Activated naive CD4-positive, alpha-beta T cell treated with anti-CD3 and anti-CD28 coated beads, Interleukin-2, amount 10 ng/mL, durations not matched to agents 7 days and 5 days (primary cell): ENCODE data around the gene RBM17.
"Not testable (repeated sequence)": the region's sequence is repeated elsewhere in the genome, so short reads cannot be mapped to it uniquely, and the experiment has no call there.

Experiments
- CTCF ChIA-PET: fragments of 350-600 bp; sonication (Branson Sonifier 250); formaldehyde crosslinking; loops from one replicate; lab custom pipeline; 2021; ENCODE audit warnings: antibody characterized with exemption; lab: Charles Lee
- DNase-seq: peaks from one replicate; pipeline ENCODE4 v3.0.0-alpha.2; 2020
- H3K27ac Mint-ChIP-seq: one replicate; pipeline ENCODE4 v1.8.0; 2021; ENCODE audit warnings: mild to moderate bottlenecking, moderate library complexity, mixed read lengths
- H3K27me3 Mint-ChIP-seq: one replicate; pipeline ENCODE4 v1.8.0; 2021; ENCODE audit warnings: mild to moderate bottlenecking, mixed read lengths
- H3K36me3 Mint-ChIP-seq: one replicate; pipeline ENCODE4 v1.8.0; 2021; ENCODE audit warnings: mixed read lengths
- H3K4me1 Mint-ChIP-seq: one replicate; pipeline ENCODE4 v1.8.0; 2021; ENCODE audit warnings: mixed read lengths
- H3K4me3 Mint-ChIP-seq: one replicate; pipeline ENCODE4 v1.8.0; 2021; ENCODE audit warnings: mild to moderate bottlenecking, moderate library complexity, mixed read lengths
- H3K9me3 Mint-ChIP-seq: one replicate; pipeline ENCODE4 v1.8.0; 2021; ENCODE audit warnings: mixed read lengths

Gene RBM17

GRCh38 chr10:6064119-6064518 is 24.7 kb upstream of the RBM17 start:
- H3K36me3 Mint-ChIP-seq, result peaks cover 18% of the 10 kb centered on the region
- H3K4me3 Mint-ChIP-seq, result no peak overlapping the region
- CTCF ChIA-PET, result interaction anchor here (4.1 kb wide), 1 partner anchor 23 kb away, joined by 25 read pairs; no protein-coding TSS in a partner anchor
- H3K27ac Mint-ChIP-seq, result peak overlapping the region; percentile 69
- H3K27me3 Mint-ChIP-seq, result no peaks in the 10 kb centered on the region
- DNase-seq, result no peak
- peaks cover 4% of the 10 kb centered on the region for H3K9me3 Mint-ChIP-seq
- H3K4me1 Mint-ChIP-seq, result peaks cover 74% of the 10 kb centered on the region

GRCh38 chr10:6064726-6065125 is 24.1 kb upstream of the RBM17 start:
- Mint-ChIP-seq H3K27ac (peak overlapping the region; percentile 69), H3K4me1 (peaks cover 74% of the 10 kb centered on the region), H3K4me3 (peak overlapping the region; percentile 28), H3K36me3 (peaks cover 12% of the 10 kb centered on the region)
- H3K27me3 Mint-ChIP-seq, DNase-seq, H3K9me3 Mint-ChIP-seq: not testable (repeated sequence)
- CTCF ChIA-PET, result interaction anchor here (4.1 kb wide), 1 partner anchor 22 kb away, joined by 25 read pairs; no protein-coding TSS in a partner anchor

- Mint-ChIP-seq H3K4me3 (peak overlapping the region; percentile 28), H3K9me3 (peaks cover 4% of the 10 kb centered on the region), H3K36me3 (peaks cover 9% of the 10 kb centered on the region), H3K27me3 (no peaks in the 10 kb centered on the region), H3K27ac (peak overlapping the region; percentile 63), H3K4me1 (peaks cover 76% of the 10 kb centered on the region)
- no peak for DNase-seq
- CTCF ChIA-PET, result interaction anchor here (3.4 to 7.3 kb wide), 2 partner anchors 18 to 21 kb away, joined by 19 to 69 read pairs; no protein-coding TSS in a partner anchor
Measured at GRCh38 chr10:6065406-6065805, 23.4 kb upstream of the RBM17 start.

- Mint-ChIP-seq H3K9me3 (peaks cover 4% of the 10 kb centered on the region), H3K27me3 (no peaks in the 10 kb centered on the region), H3K36me3 (peaks cover 9% of the 10 kb centered on the region), H3K4me3 (peak overlapping the region; percentile 6), H3K27ac (peak overlapping the region; percentile 63), H3K4me1 (peaks cover 80% of the 10 kb centered on the region)
- DNase-seq, result no peak
- CTCF ChIA-PET, result interaction anchor here (1.1 to 7.3 kb wide), 3 partner anchors 8 to 21 kb away, joined by 6 to 69 read pairs (median 19); no protein-coding TSS in a partner anchor
Measured at GRCh38 chr10:6065835-6066234, 23.0 kb upstream of the RBM17 start.

GRCh38 chr10:6067457-6067856 is 21.4 kb upstream of the RBM17 start:
- Mint-ChIP-seq H3K4me1 (peaks cover 92% of the 10 kb centered on the region), H3K27me3 (no peaks in the 10 kb centered on the region), H3K9me3 (peaks cover 4% of the 10 kb centered on the region), H3K4me3 (peak overlapping the region; percentile 70), H3K36me3 (peaks cover 6% of the 10 kb centered on the region), H3K27ac (peak overlapping the region; percentile 97)
- no peak for DNase-seq
- CTCF ChIA-PET, result interaction anchor here (0.9 to 7.3 kb wide), 6 partner anchors 15 to 96 kb away, joined by 3 to 69 read pairs (median 4); no protein-coding TSS in a partner anchor

- Mint-ChIP-seq H3K4me3 (peak overlapping the region; percentile 70), H3K9me3 (peaks cover 4% of the 10 kb centered on the region), H3K27me3 (no peaks in the 10 kb centered on the region), H3K27ac (peak overlapping the region; percentile 97), H3K36me3 (peaks cover 6% of the 10 kb centered on the region), H3K4me1 (peaks cover 92% of the 10 kb centered on the region)
- CTCF ChIA-PET, result interaction anchor here (0.9 to 7.3 kb wide), 7 partner anchors 13 to 53 kb away, joined by 3 to 69 read pairs (median 5); no protein-coding TSS in a partner anchor
- DNase-seq, result no peak
Measured at GRCh38 chr10:6068006-6068405, 20.8 kb upstream of the RBM17 start.

GRCh38 chr10:6068422-6068821 is 20.4 kb upstream of the RBM17 start:
- peak; percentile 82 for DNase-seq
- peaks cover 4% of the 10 kb centered on the region for H3K9me3 Mint-ChIP-seq
- no peaks in the 10 kb centered on the region for H3K27me3 Mint-ChIP-seq
- peaks cover 95% of the 10 kb centered on the region for H3K4me1 Mint-ChIP-seq
- H3K27ac Mint-ChIP-seq, result peak overlapping the region; percentile 97
- H3K36me3 Mint-ChIP-seq, result peaks cover 6% of the 10 kb centered on the region
- CTCF ChIA-PET, result interaction anchor here (0.7 to 7.3 kb wide), 9 partner anchors 10 to 198 kb away, joined by 3 to 69 read pairs (median 5); no protein-coding TSS in a partner anchor
- peak overlapping the region; percentile 70 for H3K4me3 Mint-ChIP-seq

GRCh38 chr10:6069081-6069931 is 19.5 kb upstream of the RBM17 start:
- H3K4me1 Mint-ChIP-seq, result peaks cover 99% of the 10 kb centered on the region
- peak; percentile 63 for DNase-seq
- H3K27ac Mint-ChIP-seq, result peak overlapping the region; percentile 97
- CTCF ChIA-PET, result interaction anchor here (0.7 to 7.3 kb wide), 9 partner anchors 11 to 198 kb away, joined by 3 to 69 read pairs (median 5); no protein-coding TSS in a partner anchor
- H3K4me3 Mint-ChIP-seq, result peak overlapping the region; percentile 70
- H3K9me3 Mint-ChIP-seq, result peaks cover 4% of the 10 kb centered on the region
- H3K27me3 Mint-ChIP-seq, result peaks cover 2% of the 10 kb centered on the region
- peaks cover 6% of the 10 kb centered on the region for H3K36me3 Mint-ChIP-seq

GRCh38 chr10:6070660-6071059 is 18.2 kb upstream of the RBM17 start:
- DNase-seq, result no peak
- Mint-ChIP-seq H3K36me3 (peaks cover 6% of the 10 kb centered on the region), H3K27ac (peak overlapping the region; percentile 97), H3K4me3 (peak overlapping the region; percentile 13), H3K4me1 (peaks cover 96% of the 10 kb centered on the region), H3K27me3 (peaks cover 10% of the 10 kb centered on the region), H3K9me3 (no peaks in the 10 kb centered on the region)
- CTCF ChIA-PET, result interaction anchor here (0.9 to 7.3 kb wide), 5 partner anchors 9 to 19 kb away, joined by 3 to 69 read pairs (median 5); partner anchors contain the start of gene IL2RA

- Mint-ChIP-seq H3K27me3 (peaks cover 13% of the 10 kb centered on the region), H3K9me3 (no peaks in the 10 kb centered on the region), H3K27ac (peak overlapping the region; percentile 97), H3K4me1 (peaks cover 94% of the 10 kb centered on the region), H3K4me3 (peak overlapping the region; percentile 11), H3K36me3 (peaks cover 6% of the 10 kb centered on the region)
- no peak for DNase-seq
- CTCF ChIA-PET, result interaction anchor here (0.9 to 7.3 kb wide), 5 partner anchors 9 to 20 kb away, joined by 3 to 69 read pairs (median 5); partner anchors contain the start of gene IL2RA
Measured at GRCh38 chr10:6071181-6072175, 17.4 kb upstream of the RBM17 start.

GRCh38 chr10:6072215-6072934 is 16.5 kb upstream of the RBM17 start:
- CTCF ChIA-PET, result interaction anchor here (0.9 to 7.3 kb wide), 4 partner anchors 10 to 15 kb away, joined by 3 to 69 read pairs (median 36); no protein-coding TSS in a partner anchor
- H3K4me3 Mint-ChIP-seq, result peak overlapping the region; percentile 11
- peaks cover 90% of the 10 kb centered on the region for H3K4me1 Mint-ChIP-seq
- H3K27me3 Mint-ChIP-seq, result peaks cover 22% of the 10 kb centered on the region
- H3K36me3 Mint-ChIP-seq, result peaks cover 6% of the 10 kb centered on the region
- H3K27ac Mint-ChIP-seq, result peak overlapping the region; percentile 97
- DNase-seq, result peak; percentile 39
- no peaks in the 10 kb centered on the region for H3K9me3 Mint-ChIP-seq

- no peaks in the 10 kb centered on the region for H3K9me3 Mint-ChIP-seq
- H3K36me3 Mint-ChIP-seq, result peaks cover 7% of the 10 kb centered on the region
- CTCF ChIA-PET, result interaction anchor here (0.9 to 5.0 kb wide), 2 partner anchors 10 to 12 kb away, joined by 3 to 44 read pairs; no protein-coding TSS in a partner anchor
- DNase-seq, result no peak
- H3K4me1 Mint-ChIP-seq, result peaks cover 71% of the 10 kb centered on the region
- peak overlapping the region; percentile 6 for H3K4me3 Mint-ChIP-seq
- peak overlapping the region; percentile 15 for H3K27ac Mint-ChIP-seq
- H3K27me3 Mint-ChIP-seq, result peaks cover 26% of the 10 kb centered on the region
Measured at GRCh38 chr10:6074489-6075301, 14.1 kb upstream of the RBM17 start.
